PFSK-1 (cell line): Measurements from ENCODE around the gene FAM222B.

ENCODE experiments used
- FOXP2 ChIP-seq: optimal IDR thresholded peaks from 2 replicates; pipeline ENCODE3; 2011; ENCODE audit warnings: borderline replicate concordance, control low read depth, inconsistent platforms; ENCODE audit not compliant: insufficient read depth; ENCODE audit errors: extremely low read length, extremely low read depth
- POLR2AphosphoS5 ChIP-seq: IDR thresholded peaks from 2 replicates; pipeline ENCODE4 v1.6.1; 2012; ENCODE audit warnings: low read depth, mild to moderate bottlenecking, control low read depth, low read length, moderate library complexity
- SIN3A ChIP-seq: IDR thresholded peaks from 2 replicates; pipeline ENCODE4 v1.6.1; 2012; ENCODE audit warnings: mild to moderate bottlenecking, low read length, moderate library complexity, borderline replicate concordance; ENCODE audit not compliant: insufficient read depth
- TAF1 ChIP-seq: IDR thresholded peaks from 2 replicates; pipeline ENCODE4 v1.6.1; 2012; ENCODE audit warnings: low read length, control low read depth, borderline replicate concordance; ENCODE audit not compliant: insufficient read depth
- TF ChIP-seq, protein P1 (sequence below), 2 experiments: IDR thresholded peaks; 2 replicates each; pipeline versions ENCODE4 v1.6.1 to v1.8.0; 2011 to 2012; ENCODE audit warnings: low read depth in 2 of 2, low read length in 2 of 2, control low read depth in 1 of 2, inconsistent platforms in 1 of 2, mild to moderate bottlenecking in 1 of 2, moderate library complexity in 1 of 2; ENCODE audit not compliant: insufficient read depth in 1 of 2

FAM222B gene

DNA sequence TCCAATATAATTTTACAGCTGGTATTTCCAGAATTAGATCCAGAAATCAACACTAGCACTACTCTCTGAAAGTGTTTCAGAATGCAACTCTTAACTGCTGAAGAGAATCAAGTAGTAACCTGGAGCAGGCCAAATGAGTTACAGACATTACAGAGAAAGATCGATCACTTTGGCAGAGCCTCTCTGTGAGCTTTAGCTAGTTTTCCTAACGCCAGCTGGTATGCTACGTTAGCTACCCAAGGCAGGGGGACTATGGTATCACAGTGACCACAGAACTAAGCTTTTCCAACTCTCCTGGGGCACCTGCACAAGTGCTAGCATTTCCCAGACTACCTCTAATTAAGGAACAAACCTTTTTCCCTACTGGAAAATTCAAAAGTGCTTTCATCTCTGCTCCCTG is 68.4 kb downstream of the FAM222B start:
- TF ChIP-seq TAF1 (no peak), POLR2AphosphoS5 (no peak), SIN3A (no peak), FOXP2 (no peak)
- TF ChIP-seq, protein P1, sequence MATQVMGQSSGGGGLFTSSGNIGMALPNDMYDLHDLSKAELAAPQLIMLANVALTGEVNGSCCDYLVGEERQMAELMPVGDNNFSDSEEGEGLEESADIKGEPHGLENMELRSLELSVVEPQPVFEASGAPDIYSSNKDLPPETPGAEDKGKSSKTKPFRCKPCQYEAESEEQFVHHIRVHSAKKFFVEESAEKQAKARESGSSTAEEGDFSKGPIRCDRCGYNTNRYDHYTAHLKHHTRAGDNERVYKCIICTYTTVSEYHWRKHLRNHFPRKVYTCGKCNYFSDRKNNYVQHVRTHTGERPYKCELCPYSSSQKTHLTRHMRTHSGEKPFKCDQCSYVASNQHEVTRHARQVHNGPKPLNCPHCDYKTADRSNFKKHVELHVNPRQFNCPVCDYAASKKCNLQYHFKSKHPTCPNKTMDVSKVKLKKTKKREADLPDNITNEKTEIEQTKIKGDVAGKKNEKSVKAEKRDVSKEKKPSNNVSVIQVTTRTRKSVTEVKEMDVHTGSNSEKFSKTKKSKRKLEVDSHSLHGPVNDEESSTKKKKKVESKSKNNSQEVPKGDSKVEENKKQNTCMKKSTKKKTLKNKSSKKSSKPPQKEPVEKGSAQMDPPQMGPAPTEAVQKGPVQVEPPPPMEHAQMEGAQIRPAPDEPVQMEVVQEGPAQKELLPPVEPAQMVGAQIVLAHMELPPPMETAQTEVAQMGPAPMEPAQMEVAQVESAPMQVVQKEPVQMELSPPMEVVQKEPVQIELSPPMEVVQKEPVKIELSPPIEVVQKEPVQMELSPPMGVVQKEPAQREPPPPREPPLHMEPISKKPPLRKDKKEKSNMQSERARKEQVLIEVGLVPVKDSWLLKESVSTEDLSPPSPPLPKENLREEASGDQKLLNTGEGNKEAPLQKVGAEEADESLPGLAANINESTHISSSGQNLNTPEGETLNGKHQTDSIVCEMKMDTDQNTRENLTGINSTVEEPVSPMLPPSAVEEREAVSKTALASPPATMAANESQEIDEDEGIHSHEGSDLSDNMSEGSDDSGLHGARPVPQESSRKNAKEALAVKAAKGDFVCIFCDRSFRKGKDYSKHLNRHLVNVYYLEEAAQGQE (IDR thresholded peaks at IDR 0.05; ENCODE audit: insufficient read depth in 1 of 2, low read depth in 2 of 2, low read length in 2 of 2) = no peak

DNA sequence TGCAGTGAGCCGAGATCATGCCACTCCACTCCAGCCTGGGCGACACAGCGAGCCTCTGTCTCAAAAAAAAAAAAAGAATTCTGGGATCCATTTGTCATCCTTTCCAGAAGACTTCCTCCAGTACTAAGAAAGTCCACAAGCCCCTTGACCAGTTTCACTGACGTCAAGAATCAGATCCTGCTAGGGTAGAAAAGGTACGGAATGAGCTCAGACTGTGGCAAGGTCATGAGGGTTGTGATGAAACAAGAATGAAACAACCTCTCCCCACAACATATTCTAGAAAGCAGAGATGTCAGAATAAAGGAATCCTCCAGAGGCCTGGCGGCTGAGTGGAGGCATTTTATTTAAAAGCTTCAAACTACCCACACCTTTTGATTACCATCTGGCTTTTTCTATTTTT is 68.9 kb downstream of the FAM222B start:
- TF ChIP-seq, protein P1 (IDR thresholded peaks at IDR 0.05; ENCODE audit: insufficient read depth in 1 of 2, low read depth in 2 of 2, low read length in 2 of 2) = no peak
- TF ChIP-seq POLR2AphosphoS5 (no peak), SIN3A (no peak), FOXP2 (no peak), TAF1 (no peak)

DNA sequence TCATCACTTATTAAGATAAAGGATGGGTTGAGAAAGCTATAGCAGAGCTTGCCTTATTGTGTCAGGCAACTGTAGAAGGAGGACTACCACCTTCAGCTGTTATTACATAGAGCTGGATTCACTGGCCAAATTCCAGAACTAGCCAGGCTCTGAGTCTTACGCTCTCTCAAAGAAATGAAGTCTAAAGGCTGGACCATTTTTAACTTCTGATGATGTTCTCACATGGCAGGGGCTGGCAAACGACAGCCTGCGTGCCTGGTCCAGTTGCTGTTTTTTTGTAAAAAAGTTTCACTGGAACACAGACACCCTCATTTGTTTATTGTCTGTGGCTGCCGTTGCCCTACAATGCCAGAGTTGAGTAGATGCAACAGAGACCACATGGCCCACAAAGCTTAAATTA is 77.6 kb downstream of the FAM222B start:
- TF ChIP-seq POLR2AphosphoS5 = no peak
- TF ChIP-seq, protein P1 (IDR thresholded peaks at IDR 0.05; ENCODE audit: insufficient read depth in 1 of 2, low read depth in 2 of 2, low read length in 2 of 2) = no peak

DNA sequence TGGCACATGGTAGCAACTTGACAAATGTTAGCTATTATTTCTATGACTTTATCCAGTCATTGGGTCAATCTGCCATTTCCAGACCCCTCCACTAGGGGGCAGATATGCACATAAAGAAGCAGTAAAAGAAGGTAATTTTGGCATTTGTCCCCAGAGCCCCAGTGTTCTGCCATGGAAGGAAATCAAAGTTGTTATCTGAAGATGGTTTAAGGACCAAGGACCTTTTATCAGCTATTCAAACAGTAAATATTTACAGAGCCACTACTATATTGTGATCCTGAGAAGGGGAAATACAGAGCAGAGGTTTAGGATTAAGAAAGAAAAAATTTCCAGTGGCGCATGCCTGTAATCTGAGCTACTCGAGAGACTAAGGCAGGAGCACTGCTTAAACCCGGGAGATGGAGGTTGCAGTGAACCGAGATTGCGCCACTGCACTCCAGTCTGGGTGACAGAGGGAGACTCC is 78.8 kb downstream of the FAM222B start:
- TF ChIP-seq TAF1 = no peak
- no peak for TF ChIP-seq FOXP2
- no peak for TF ChIP-seq POLR2AphosphoS5
- no peak for TF ChIP-seq SIN3A
- TF ChIP-seq, protein P1 (IDR thresholded peaks at IDR 0.05; ENCODE audit: insufficient read depth in 1 of 2, low read depth in 2 of 2, low read length in 2 of 2) = no peak

DNA sequence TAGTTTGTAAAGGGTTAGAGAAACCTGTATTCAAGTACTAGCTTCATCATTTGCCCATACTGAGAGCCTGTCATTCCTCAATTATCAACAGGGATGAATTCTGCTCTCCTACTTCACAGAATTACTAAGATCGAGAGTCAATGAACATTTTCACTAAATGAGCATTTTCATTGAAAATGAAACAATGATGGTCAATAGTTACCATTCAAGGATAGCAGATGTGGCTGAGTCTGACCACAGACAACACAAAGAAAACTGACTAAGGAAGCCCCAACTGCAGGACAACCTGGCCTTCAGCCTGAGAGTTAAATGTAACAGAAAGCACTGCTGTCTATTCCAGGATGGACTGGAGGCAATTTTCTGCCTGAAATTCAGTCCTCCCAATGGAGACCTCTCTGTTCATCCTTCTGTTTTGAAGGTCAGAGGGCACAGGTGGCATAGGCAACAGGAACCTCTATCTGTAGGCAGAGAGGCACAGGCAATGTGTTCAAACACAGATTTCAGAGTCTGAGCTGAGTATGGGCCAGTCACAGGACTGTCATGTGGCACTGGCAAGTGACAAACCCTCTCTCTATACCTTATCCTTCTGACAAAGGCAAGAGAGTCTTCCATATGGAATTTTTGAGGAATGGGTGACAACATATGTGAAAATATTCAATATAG is 79.3 kb downstream of the FAM222B start:
- TF ChIP-seq SIN3A (no peak), TAF1 (no peak), POLR2AphosphoS5 (no peak), FOXP2 (no peak)
- TF ChIP-seq, protein P1 (IDR thresholded peaks at IDR 0.05; ENCODE audit: insufficient read depth in 1 of 2, low read depth in 2 of 2, low read length in 2 of 2) = no peak
